Panc1 (cell line): Measurements from ENCODE around the gene IQCF6.

ENCODE experiments used
- POLR2AphosphoS5 ChIP-seq: IDR thresholded peaks from 2 replicates; pipeline ENCODE4 v1.6.1; 2012; ENCODE audit warnings: mild to moderate bottlenecking, low read depth, low read length, moderate library complexity
- REST ChIP-seq, 2 experiments: IDR thresholded peaks; 2 replicates each; pipeline ENCODE4 v1.6.1; 2011 to 2012; ENCODE audit warnings: low read depth in 2 of 2, control low read depth in 1 of 2, low read length in 1 of 2, mild to moderate bottlenecking in 1 of 2, moderate library complexity in 1 of 2; ENCODE audit not compliant: insufficient read depth in 1 of 2
- SIN3A ChIP-seq: IDR thresholded peaks from 2 replicates; pipeline ENCODE4 v1.6.1; 2012; ENCODE audit warnings: low read depth, mild to moderate bottlenecking, low read length, moderate library complexity, borderline replicate concordance; ENCODE audit not compliant: insufficient read depth
- TCF7L2 ChIP-seq: IDR thresholded peaks from 2 replicates; pipeline ENCODE4 v1.6.1; 2011; ENCODE audit warnings: mild to moderate bottlenecking, low read depth, low read length, inconsistent platforms
- TF ChIP-seq, protein P1 (sequence below): fragments of 450-650 bp; IDR thresholded peaks from 2 replicates; pipeline ENCODE4 v1.5.1; 2017; ENCODE audit warnings: mild to moderate bottlenecking

- TF ChIP-seq, protein P1, sequence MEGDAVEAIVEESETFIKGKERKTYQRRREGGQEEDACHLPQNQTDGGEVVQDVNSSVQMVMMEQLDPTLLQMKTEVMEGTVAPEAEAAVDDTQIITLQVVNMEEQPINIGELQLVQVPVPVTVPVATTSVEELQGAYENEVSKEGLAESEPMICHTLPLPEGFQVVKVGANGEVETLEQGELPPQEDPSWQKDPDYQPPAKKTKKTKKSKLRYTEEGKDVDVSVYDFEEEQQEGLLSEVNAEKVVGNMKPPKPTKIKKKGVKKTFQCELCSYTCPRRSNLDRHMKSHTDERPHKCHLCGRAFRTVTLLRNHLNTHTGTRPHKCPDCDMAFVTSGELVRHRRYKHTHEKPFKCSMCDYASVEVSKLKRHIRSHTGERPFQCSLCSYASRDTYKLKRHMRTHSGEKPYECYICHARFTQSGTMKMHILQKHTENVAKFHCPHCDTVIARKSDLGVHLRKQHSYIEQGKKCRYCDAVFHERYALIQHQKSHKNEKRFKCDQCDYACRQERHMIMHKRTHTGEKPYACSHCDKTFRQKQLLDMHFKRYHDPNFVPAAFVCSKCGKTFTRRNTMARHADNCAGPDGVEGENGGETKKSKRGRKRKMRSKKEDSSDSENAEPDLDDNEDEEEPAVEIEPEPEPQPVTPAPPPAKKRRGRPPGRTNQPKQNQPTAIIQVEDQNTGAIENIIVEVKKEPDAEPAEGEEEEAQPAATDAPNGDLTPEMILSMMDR, result no peak
- TF ChIP-seq POLR2AphosphoS5 (no peak), SIN3A (no peak), REST (IDR thresholded peaks at IDR 0.05; ENCODE audit: insufficient read depth in 1 of 2, low read depth in 2 of 2, low read length in 1 of 2) (no peak), TCF7L2 (no peak)
Observed at GRCh38 chr3:51735039-51735438, 44.0 kb downstream of the IQCF6 start.
